NB4 (cell line): Measurements from ENCODE around the gene XXYLT1.

Experiments
- CTCF ChIP-seq: IDR thresholded peaks from one replicate; pipeline ENCODE4 v1.5.1; 2012; ENCODE audit warnings: low read depth, low read length
- MAX ChIP-seq: IDR thresholded peaks from 2 replicates; pipeline ENCODE4 v1.6.1; 2011; ENCODE audit warnings: low read depth, low read length
- POLR2A ChIP-seq: IDR thresholded peaks from 2 replicates; pipeline ENCODE4 v1.6.1; 2011; ENCODE audit warnings: mild to moderate bottlenecking; ENCODE audit not compliant: insufficient read length; ENCODE audit errors: extremely low read depth

GRCh38 chr3:195255176-195255500 is 15.8 kb downstream of the XXYLT1 start:
- TF ChIP-seq CTCF (no peak), MAX (no peak), POLR2A (no peak)
